ENCODE data around the gene ANOS1.

GRCh38 chrX:8741981-8742380, 10.0 kb upstream of the ANOS1 start:
- TF ChIP-seq POLR2A (IDR thresholded peaks at IDR 0.05): no peak
- TF ChIP-seq, protein P1, sequence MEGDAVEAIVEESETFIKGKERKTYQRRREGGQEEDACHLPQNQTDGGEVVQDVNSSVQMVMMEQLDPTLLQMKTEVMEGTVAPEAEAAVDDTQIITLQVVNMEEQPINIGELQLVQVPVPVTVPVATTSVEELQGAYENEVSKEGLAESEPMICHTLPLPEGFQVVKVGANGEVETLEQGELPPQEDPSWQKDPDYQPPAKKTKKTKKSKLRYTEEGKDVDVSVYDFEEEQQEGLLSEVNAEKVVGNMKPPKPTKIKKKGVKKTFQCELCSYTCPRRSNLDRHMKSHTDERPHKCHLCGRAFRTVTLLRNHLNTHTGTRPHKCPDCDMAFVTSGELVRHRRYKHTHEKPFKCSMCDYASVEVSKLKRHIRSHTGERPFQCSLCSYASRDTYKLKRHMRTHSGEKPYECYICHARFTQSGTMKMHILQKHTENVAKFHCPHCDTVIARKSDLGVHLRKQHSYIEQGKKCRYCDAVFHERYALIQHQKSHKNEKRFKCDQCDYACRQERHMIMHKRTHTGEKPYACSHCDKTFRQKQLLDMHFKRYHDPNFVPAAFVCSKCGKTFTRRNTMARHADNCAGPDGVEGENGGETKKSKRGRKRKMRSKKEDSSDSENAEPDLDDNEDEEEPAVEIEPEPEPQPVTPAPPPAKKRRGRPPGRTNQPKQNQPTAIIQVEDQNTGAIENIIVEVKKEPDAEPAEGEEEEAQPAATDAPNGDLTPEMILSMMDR (IDR thresholded peaks at IDR 0.05): no peak
- TF ChIP-seq POLR2AphosphoS5 (IDR thresholded peaks at IDR 0.05): no peak
